HG02798 (cell line): ENCODE data around the gene ZFAND3.
"Not testable (repeated sequence)": the region's sequence is repeated elsewhere in the genome, so short reads cannot be mapped to it uniquely, and the experiment has no call there.

ENCODE experiments used
- ATAC-seq: cut with Tn5 transposase; IDR thresholded peaks from one replicate; pipeline ENCODE4 v1.9.1; 2021; ENCODE audit warnings: mild to moderate bottlenecking; ENCODE audit not compliant: unreplicated experiment, poor library complexity

The ZFAND3 gene

DNA sequence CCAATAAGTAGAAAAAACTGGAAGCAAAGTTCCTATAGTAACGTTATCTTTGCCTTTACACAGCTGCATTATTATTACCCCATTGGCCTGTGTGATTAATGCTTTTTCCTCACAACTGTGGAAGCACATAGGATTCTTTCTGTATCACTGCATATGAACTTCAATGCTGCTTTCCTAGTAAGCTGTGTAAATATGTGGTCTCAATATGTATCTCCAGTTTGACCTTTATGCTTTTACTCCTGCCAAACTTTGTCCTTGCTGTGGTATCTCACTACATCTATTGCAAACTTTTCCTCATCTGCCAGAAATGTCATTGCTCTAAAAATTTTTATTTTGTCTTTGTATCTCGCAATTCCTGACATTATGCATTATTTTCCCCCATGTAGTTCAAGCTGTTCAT lies 168.6 kb downstream of the ZFAND3 start:
- no peak for ATAC-seq

DNA sequence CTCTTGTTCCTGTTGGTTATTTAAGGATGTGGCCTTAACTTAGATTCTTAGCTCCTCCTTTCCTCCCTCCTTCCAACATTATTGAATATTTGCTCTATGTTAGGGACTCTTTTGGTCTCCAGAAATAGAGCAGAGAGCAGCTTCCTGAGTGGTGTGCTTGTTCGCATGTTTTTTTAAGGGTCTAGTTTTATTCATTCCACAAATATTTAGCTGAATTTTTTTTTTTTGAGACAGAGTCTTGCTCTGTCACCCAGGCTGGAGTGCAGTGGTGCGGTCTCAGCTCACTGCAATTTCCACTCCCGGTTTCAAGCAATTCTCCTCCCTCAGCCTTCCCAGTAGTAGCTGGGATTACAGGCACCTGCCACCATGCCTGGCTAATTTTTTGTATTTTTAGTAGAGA lies 169.2 kb downstream of the ZFAND3 start:
- no peak for ATAC-seq

DNA sequence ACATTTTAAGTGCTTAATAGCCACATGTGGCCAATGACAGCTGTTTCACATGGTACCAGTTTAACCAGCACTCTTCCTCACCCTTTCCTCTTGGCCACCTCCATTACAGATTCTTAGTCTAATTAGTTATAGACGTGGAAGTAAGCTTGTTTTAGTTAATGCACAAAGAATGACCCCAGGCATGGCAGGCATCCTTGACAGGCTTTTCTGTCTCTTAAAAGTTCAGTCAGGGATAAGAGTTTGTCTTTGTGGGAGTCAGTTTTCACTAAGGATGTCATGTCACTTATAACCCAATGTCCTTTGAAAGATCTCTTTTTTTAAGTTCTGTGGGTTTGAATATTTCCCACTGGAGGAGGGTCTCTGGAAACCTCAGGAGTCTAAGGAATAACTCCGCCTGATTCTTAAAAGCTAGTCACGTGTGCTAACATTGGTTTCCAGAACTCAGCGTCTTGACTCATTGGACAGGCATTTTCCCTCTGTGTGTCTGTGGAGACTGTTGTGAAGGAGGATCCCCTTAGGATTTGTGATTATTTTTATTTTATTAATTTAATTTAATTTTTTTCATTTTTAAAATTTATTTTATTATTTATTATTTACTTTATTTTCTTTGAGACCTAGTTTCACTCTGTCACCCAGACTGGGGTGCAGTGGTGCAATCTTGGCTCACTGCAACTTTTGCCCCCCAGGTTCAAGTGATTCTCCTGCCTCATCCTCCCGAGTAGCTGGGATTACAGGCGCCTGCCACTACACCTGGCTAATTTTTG lies 171.4 kb downstream of the ZFAND3 start:
- ATAC-seq, result no peak

DNA sequence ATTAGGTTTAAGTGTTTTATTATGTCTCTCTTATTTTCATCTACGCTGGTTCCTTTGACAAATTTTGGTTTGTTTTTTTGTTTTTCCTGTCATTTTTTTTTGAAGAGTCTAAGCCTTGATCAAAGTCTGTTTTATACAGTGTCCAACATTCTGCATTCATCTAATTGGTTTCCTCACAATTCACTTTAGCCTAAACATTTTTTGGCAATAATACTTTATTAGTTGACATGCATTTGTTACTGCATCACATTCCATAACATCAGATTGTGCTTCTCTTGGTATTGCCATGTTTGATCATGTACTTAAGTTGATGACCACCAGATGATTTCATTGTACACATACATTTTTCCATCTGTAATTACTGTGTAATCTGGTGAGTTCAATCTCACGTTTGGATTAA lies 173.2 kb downstream of the ZFAND3 start:
- no peak for ATAC-seq

DNA sequence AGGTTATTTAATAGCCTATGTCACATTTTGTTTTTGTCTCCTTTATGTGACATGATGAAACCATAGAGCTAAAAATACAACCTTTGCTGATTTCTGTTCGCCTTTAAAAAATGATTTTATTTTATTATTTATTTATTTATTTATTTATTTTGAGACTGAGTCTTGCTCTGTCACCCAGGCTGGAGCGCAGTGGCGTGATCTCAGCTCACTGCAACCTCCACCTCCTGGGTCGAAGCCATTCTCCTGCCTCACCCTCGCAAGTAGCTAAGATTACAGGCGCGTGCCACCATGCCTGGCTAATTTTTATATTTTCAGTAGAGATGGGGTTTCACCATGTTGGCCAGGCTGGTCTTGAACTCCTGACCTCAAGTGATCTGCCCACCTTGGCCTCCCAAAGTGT lies 173.7 kb downstream of the ZFAND3 start:
- not testable (repeated sequence) for ATAC-seq

DNA sequence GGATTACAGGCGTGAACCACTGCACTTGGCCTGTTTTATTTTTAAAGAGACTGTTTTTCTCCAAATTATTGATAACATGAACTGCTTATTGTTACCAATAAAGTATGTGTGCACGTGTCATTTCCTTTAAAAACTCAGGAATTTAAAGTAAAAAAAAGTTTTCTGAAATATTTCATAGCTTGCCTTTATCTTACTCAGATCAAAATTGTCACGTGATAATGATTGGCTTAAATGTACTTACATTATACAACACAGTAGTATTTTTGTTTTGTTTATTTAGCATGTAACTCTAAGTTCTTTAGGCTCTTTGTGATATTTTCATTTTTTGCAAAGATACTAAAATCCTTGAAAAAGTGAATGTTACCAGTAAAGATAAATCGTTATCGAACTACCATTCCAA lies 174.1 kb downstream of the ZFAND3 start:
- ATAC-seq, result no peak

DNA sequence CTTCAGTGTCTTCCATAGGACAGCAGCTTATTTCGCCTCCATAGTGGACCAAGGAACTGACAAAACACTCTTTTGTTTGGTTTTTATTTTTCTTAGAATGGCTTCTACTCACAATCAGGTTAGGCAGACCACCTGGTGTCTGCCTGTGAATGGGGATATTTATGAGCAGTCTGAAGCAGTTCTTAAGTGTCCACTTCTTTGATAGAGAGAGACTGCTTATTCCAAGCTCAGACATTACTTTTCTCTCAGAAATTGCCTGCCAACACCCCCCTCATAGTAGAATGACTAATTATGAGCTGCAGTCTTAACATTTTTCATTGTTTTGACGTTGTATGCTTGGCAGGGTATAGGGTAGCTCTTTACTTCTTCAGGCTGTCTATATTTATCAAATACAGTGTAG lies 174.7 kb downstream of the ZFAND3 start:
- no peak for ATAC-seq

DNA sequence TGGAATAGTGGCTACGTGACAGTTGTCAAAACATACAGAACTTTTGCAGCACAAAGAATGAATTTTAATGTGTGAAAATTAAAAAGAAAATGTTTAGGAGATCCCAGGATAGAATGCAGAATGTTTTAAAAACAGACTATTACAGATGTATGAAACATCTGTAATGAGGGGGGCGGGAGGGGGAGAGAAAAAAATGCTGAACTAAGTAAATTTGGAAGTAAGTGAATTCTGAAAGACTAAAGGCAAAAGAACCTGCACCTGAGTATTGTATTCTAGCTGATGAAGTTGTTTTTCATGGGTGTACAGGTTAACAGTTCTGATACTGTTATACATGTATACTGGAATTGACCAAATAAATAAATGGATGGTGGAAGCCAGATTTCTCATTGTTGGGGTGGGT lies 178.8 kb downstream of the ZFAND3 start:
- ATAC-seq, result no peak

DNA sequence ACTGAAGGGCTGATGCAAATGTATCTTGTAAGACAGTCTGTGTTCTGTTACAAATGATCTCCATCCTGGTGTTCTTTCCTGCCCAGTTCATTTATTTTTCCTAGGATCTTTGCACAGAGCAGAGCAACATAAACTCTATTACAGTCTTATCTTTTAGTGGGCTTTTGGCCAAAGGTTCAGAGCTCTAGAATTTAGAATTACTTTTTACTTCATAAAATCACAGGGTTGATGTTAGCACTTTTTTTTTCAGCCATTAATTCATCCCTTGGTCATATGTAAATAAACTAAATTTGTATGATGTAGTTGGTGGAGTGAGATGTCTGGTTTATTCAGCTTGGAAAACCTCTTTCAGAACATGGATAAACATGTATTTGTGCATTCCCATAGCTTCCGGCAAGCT lies 181.9 kb downstream of the ZFAND3 start:
- ATAC-seq, result no peak

DNA sequence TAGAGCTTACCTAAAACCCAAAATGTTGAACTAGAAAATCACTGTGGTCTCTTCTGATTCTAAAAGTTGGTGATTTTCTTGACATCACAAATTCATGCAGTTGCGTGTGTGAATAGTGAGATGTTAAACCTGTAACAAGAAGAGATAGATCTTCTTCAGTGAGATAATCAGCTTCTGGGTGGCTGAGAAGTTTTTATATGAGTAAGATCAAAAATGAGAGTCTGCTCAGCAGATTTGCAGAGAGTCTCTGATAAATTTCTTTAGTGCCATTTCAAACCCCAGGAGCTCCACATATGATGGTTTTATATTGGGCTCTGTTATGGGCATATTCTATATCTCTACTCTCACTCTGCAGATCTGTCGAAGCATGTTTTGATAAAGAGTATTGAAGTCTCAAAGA lies 185.4 kb downstream of the ZFAND3 start:
- ATAC-seq, result no peak

DNA sequence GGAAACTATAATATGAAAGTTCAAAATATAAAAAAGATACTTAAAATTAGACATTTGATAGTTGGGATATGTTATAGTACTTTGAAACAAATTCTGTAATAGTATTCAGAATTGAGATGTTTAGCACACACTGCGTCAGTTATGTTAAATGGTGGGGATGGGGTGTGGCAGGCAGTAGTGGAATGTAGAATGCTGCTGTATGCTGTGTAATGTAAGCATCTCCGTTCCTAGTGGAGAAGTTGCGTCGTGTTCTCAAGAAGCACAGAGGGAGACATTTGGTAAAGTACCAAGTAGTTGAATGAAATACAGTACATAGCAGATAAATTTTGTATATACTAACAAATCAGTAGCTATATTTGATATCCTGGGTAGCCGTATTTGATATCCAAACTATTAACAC lies 192.4 kb downstream of the ZFAND3 start:
- ATAC-seq, result no peak

DNA sequence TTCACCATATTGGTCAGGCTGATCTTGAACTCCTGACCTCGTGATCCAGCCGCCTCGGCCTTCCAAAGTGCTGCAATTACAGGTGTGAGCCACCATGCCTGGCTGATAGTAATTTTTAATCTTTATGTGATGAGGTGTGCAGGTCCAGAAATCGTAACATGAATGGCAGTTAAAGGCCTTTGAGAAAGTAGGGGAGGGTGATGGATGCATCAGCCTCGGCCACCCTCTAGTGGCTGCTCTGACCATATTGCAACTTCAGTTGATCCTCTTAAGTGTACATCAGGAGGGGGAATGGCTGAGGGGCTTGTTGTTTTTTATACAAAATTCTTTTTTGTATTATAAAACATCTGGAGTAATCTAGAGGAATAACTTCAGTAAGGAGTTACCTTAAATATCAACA lies 193.0 kb downstream of the ZFAND3 start:
- ATAC-seq, result no peak

DNA sequence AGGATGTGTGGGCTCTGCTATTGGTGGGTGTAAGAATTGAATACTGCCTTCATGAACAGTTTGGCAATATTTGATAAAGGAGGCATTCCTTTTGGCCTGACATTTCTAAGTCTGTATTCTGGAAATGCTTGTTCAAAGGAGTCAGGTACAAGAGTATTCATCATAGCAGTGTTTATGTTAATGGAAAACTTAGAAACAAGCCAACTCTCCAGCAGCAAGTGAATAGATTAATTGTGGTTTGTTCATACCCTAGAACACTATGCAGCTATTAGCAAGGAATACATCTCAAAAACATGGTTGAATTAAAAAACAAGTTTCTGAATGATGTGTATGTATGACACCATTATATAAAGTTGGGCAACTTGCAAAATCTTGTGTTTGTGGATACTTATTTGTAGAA lies 195.8 kb downstream of the ZFAND3 start:
- ATAC-seq, result no peak

DNA sequence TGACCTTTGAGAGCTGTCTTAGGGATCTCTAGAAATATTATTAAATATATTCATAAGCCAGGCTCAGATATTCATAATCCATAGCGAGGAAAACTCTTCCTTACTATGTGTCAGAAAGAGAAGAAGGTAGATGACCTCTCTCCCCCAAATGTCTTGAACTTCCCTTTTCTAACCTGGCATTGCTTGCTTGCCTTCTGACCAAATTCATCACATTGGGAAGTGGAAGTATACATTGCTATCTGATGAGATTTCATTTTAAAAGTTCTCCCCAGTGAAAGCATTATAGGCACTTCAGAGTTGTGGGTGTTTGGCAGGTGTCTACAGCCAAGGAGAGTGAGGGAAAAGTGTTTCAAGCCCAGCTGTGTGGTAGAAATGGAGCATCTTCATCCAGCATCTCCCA lies 197.3 kb downstream of the ZFAND3 start:
- ATAC-seq, result no peak

DNA sequence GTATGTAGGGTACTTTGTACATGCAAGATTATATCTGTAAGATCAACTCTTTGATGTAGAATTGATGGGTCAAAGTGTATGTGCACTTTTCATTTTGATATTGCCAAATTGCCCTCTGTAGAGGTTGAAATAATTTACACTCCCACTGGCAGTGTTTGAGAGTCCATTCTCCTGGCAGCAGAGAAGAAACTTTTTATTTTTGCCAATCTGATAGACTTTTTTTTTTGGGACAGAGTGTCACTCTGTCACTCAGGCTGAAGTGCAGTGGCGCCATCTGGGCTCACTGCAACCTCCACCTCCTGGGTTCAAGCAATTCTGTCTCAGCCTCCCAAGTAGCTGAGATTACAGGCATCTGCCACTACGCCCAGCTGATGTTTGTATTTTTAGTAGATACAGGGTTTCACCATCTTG lies 199.2 kb downstream of the ZFAND3 start:
- ATAC-seq, result no peak

DNA sequence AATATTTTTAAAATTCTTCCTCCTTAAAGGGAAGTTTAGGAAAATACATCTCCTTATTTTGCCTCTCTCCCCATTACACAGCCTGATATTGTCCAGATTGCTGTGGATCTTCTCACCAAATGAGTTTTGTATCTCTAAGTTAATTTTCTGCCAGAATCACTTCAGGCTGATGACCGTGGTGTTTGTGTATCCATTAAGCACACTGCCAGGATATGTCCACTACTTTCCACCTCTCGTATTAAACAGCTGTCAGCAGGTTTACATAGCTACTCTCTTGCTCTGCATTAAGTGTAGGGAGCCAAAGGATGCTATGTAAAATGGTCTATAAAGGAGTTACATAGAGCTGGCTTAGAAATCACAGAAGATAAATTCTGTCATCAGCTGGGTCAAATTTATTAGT lies 201.1 kb downstream of the ZFAND3 start:
- no peak for ATAC-seq

DNA sequence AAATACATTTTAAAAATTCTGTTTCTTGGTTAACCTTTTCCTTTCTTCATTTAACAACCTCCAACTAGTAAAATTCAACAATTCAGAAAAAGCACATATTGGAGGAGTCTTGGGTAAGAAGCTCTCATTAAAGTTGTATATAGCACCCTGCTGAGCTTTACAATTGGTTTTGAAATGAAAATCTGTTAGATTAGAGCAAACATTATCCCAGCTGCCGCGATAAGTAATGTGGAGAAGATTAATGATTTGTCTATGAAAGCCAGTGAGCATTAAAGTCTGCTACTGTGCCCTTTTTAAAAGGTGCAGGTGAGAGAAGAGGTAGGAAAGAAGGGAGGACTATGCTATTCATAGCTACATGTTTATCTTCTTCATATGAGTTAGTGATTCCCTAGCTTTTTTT lies 201.5 kb downstream of the ZFAND3 start:
- no peak for ATAC-seq

DNA sequence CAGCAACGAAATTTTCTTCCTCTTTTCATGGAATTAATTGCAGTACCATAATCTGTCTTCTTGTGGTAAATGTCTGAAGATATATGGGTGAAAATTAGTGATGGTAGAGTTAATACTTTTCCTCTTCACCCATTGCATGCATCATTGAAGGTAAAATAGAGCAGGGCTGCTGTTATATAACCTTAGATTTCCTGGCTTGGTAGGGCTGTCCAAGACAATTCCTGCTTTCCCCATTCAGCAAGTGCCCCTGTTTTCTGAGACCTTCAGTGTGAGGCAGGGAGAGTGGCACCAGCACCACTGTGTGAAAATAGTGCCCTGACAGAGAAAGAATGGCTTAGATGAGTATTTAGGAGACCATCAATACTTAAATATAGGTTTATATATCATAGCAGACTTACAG lies 202.0 kb downstream of the ZFAND3 start:
- ATAC-seq, result no peak

DNA sequence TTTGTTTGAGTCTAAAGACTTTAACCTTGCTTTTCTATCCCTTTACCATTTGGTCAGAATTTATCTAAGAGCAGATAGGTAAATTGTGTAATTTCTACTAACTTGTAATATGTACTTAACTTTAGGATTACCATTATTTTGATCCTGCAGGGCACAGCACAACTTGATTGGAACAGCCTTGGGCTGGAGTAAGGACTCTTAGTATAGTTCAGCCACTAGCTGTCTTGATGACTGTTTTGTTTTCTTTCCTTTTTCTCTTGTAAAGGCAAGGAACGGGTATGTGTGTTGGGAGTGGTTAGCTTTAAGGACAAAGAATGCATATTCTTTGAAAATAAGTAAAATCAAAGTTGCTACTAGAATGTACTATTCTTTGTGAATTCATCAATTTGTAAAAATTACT lies 203.2 kb downstream of the ZFAND3 start:
- no peak for ATAC-seq

DNA sequence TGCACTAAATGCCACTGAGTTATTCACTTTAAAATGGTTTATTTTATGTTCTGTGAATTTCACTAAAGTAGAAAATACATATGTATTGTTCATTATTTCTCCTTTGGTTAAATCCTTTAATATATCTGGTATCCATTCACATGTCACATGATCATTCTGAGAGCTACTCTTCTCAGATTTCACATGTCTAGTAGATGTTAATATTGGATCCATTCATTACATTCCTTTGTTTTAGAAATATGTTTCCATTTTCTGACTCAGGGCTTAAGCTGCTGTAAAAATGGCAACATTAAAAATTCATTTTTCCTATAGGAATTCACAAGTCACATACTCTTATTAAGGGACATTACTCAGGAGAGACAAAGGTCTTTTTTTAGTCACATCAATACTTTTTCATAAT lies 205.4 kb downstream of the ZFAND3 start:
- no peak for ATAC-seq

DNA sequence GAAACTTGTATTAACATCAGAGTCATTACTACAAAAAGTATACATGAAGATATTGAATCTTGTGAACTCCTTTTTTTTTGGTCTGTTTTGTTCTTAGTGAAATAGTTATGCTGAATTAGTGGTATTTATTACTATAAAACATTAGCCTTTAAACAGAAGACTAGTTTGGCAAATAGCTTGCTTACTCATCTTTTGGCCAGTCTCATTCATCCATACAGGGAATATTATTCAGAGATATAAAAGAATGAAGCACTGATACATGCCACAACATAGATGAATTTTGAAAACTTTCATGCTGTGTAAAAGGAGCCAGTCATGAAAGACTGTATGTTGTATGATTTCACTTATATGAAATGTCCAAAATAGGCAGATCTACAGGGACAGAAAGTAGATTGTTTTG lies 205.9 kb downstream of the ZFAND3 start:
- ATAC-seq, result no peak

DNA sequence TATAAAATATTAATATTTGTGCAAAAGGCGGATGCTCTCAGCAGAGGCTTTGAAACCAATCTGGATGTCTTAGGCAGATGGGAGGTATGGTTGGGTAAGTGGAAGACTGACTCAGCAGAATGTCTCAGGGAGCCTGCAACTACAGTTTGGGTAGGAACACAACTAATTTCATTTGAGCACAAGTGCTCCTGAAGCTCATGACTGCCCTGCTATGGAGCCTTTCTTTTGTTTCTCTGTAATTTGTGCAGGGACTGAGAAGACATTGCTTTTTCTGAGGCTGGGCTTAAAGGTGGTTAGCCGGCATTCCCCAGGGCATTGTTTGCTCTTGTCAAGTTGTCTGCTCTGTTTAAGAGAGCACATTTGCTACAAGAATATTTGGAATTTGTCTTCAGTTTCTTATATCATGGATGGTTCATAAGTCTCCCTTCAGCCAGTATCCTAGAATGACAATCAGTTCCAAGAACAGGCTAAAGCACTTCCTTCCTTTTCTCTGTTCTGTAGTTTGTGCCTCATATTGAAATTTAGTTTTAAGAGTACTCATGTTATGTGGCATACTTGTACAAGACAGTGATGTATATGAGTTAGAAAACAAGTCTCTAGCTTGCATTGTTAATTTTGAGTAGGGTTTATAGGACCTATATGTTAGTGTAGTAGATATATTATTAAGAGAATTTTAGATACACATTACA lies 208.3 kb downstream of the ZFAND3 start:
- ATAC-seq, result no peak
